Stomach (tissue), 4 donors: ENCODE data around the gene DDX54.

Experiments
- CTCF ChIP-seq, 7 experiments: fragments of 450-650 bp in 4 of 7; fragments of 200-600 bp in 3 of 7; sonication (generic) in 3 of 7; IDR thresholded peaks; one replicate each; pipeline ENCODE4 v1.5.1; 2016 to 2019; ENCODE audit warnings: antibody characterized with exemption in 7 of 7, control low read depth in 2 of 7, mild to moderate bottlenecking in 1 of 7
- EP300 ChIP-seq: sonication (generic); formaldehyde crosslinking; IDR thresholded peaks from one replicate; pipeline ENCODE4 v1.6.1; 2017; ENCODE audit warnings: antibody characterized with exemption
- POLR2A ChIP-seq, 4 donors: fragments of 450-650 bp; IDR thresholded peaks; one replicate each; pipeline ENCODE4 v1.6.1; 2016; ENCODE audit warnings: antibody characterized with exemption in 4 of 4, control low read depth in 2 of 4, mild to moderate bottlenecking in 1 of 4, moderate library complexity in 1 of 4
- POLR2AphosphoS5 ChIP-seq, 3 donors: sonication (generic); formaldehyde crosslinking; IDR thresholded peaks; one replicate each; pipeline ENCODE4 v1.6.1; 2016; ENCODE audit warnings: antibody characterized with exemption in 3 of 3

GRCh38 chr12:113202300-113203075 lies 17.2 kb upstream of the DDX54 start:
- TF ChIP-seq CTCF (IDR thresholded peaks at IDR 0.05) (no peak), POLR2A (IDR thresholded peaks at IDR 0.05) (no peak), POLR2AphosphoS5 (IDR thresholded peaks at IDR 0.05) (no peak), EP300 (no peak)
